Left ventricle myocardium inferior (tissue), 1 donor: ENCODE results near the gene CAMK4. TPM values are rescaled to one million over a fixed set of nuclear protein-coding genes. Genes with fewer than 3 reads are reported as not detected.

ENCODE experiments used
- DNase-seq: peaks from one replicate; pipeline ENCODE4 v3.0.0-alpha.2; 2020
- H3K27ac ChIP-seq: fragments of 200-600 bp; replicated peaks from 2 replicates; pipeline ENCODE4 v1.8.0; 2021
- H3K27me3 ChIP-seq: fragments of 200-600 bp; 2 replicates; pipeline ENCODE4 v1.8.0; 2021; ENCODE audit warnings: low read depth
- H3K36me3 ChIP-seq: fragments of 200-600 bp; 2 replicates; pipeline ENCODE4 v1.8.0; 2021
- H3K4me1 ChIP-seq: fragments of 200-600 bp; 2 replicates; pipeline ENCODE4 v1.8.0; 2021
- H3K4me3 ChIP-seq: fragments of 200-600 bp; 2 replicates; pipeline ENCODE4 v1.8.0; 2021; ENCODE audit warnings: mild to moderate bottlenecking, moderate library complexity
- H3K9me3 ChIP-seq: fragments of 200-600 bp; replicated peaks from 2 replicates; pipeline ENCODE4 v1.8.0; 2021
- intact Hi-C: fragments of 100-400 bp; cut with micrococcal nuclease; formaldehyde crosslinking; loops from one replicate; pipeline ENCODE4 v1.11.0; 2022
- total RNA-seq: library from RNA; stranded (reverse); fragmentation: NEBNext Ultra II Directional; extraction: Animal tissue kit (Norgen Biotek cat#: 25700); gene quantifications from one replicate; pipeline ENCODE4 v1.2.1, GENCODE V29; 2021
- TF ChIP-seq, protein P1 (sequence below): fragments of 200-600 bp; IDR thresholded peaks from 2 replicates; pipeline ENCODE4 v1.8.0; 2021; ENCODE audit warnings: antibody characterized with exemption, mild to moderate bottlenecking, borderline replicate concordance
- donor health status: DM: no; HTN: yes; CAD: no; lungs with severe emphysema.

Gene CAMK4
- total RNA-seq, 1 donor from 2014 or later: 0.36 TPM

- DNase-seq: no peak
- Histone ChIP-seq H3K27ac (no peak overlapping the region), H3K4me3 (no peak overlapping the region), H3K9me3 (no peaks in the 10 kb centered on the region), H3K36me3 (no peaks in the 10 kb centered on the region), H3K27me3 (no peaks in the 10 kb centered on the region), H3K4me1 (no peaks in the 10 kb centered on the region)
- intact Hi-C loops: no loop called here
- TF ChIP-seq, protein P1, sequence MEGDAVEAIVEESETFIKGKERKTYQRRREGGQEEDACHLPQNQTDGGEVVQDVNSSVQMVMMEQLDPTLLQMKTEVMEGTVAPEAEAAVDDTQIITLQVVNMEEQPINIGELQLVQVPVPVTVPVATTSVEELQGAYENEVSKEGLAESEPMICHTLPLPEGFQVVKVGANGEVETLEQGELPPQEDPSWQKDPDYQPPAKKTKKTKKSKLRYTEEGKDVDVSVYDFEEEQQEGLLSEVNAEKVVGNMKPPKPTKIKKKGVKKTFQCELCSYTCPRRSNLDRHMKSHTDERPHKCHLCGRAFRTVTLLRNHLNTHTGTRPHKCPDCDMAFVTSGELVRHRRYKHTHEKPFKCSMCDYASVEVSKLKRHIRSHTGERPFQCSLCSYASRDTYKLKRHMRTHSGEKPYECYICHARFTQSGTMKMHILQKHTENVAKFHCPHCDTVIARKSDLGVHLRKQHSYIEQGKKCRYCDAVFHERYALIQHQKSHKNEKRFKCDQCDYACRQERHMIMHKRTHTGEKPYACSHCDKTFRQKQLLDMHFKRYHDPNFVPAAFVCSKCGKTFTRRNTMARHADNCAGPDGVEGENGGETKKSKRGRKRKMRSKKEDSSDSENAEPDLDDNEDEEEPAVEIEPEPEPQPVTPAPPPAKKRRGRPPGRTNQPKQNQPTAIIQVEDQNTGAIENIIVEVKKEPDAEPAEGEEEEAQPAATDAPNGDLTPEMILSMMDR: no peak
Measured at GRCh38 chr5:111385970-111386831, 162.0 kb downstream of the CAMK4 start.

- H3K4me3 ChIP-seq: no peak overlapping the region
- no peak overlapping the region for H3K27ac ChIP-seq
- TF ChIP-seq, protein P1: no peak
- DNase-seq: no peak
- H3K9me3 ChIP-seq: no peaks in the 10 kb centered on the region
- intact Hi-C loops: no loop called here
- H3K36me3 ChIP-seq: no peaks in the 10 kb centered on the region
- H3K4me1 ChIP-seq: no peaks in the 10 kb centered on the region
- no peaks in the 10 kb centered on the region for H3K27me3 ChIP-seq
Measured at GRCh38 chr5:111386832-111387162, 162.6 kb downstream of the CAMK4 start.

GRCh38 chr5:111387361-111387760, 163.2 kb downstream of the CAMK4 start:
- no peak for DNase-seq
- no peak overlapping the region for H3K27ac ChIP-seq
- intact Hi-C loops: no loop called here
- no peaks in the 10 kb centered on the region for H3K4me1 ChIP-seq
- H3K4me3 ChIP-seq: no peak overlapping the region
- H3K9me3 ChIP-seq: no peaks in the 10 kb centered on the region
- H3K27me3 ChIP-seq: no peaks in the 10 kb centered on the region
- H3K36me3 ChIP-seq: no peaks in the 10 kb centered on the region
- TF ChIP-seq, protein P1: no peak

DNA sequence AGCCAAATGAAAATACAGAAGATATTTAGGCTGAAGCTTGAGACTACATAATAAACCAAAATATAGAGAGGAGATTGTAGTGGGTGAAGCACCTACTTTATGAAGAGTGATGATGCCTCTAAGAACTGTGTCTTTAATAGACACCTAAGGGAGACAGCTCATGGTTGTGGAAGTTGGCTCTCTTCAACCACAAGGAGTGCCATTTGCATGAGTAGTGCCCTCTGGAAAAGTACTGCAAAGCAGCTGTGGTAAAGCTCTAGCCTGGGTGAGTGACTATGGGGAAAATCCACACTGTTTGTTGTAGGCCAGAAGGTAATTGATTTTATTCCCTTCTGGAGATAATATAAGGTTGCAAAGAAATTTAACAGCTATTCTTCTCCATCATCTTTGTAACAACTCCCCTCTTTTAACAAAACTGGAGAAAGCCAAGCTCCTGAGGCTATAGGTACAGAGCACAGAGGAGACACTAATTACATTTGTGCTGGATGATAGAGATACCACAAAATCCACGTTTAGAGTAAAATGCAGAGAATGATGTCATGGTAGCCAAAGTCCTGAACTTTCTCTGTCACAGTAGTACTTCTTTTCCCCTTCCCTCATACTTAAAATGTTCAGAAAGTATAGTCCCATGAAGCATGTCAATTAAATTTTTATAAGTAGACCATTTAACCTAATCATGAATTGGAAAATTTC, 165.4 kb downstream of the CAMK4 start:
- TF ChIP-seq, protein P1: no peak
- no peaks in the 10 kb centered on the region for H3K4me1 ChIP-seq
- H3K9me3 ChIP-seq: no peaks in the 10 kb centered on the region
- intact Hi-C loops: no loop called here
- DNase-seq: no peak
- no peak overlapping the region for H3K27ac ChIP-seq
- H3K4me3 ChIP-seq: no peak overlapping the region
- no peaks in the 10 kb centered on the region for H3K36me3 ChIP-seq
- H3K27me3 ChIP-seq: no peaks in the 10 kb centered on the region

GRCh38 chr5:111392181-111392580, 168.0 kb downstream of the CAMK4 start:
- Histone ChIP-seq H3K9me3 (no peaks in the 10 kb centered on the region), H3K36me3 (no peaks in the 10 kb centered on the region), H3K4me1 (no peaks in the 10 kb centered on the region), H3K27me3 (no peaks in the 10 kb centered on the region), H3K4me3 (no peak overlapping the region), H3K27ac (no peak overlapping the region)
- TF ChIP-seq, protein P1: no peak
- DNase-seq: no peak
- intact Hi-C loops: no loop called here
